Suprapubic skin (tissue), 4 donors: Measurements from ENCODE around the gene C2CD3.

Experiments
- CTCF ChIP-seq, 2 donors: fragments of 200-600 bp in 1 of 2; fragments of 450-650 bp in 1 of 2; sonication (generic) in 1 of 2; IDR thresholded peaks; one replicate each; pipeline ENCODE4 v1.5.1; 2016 to 2019; ENCODE audit warnings: antibody characterized with exemption in 2 of 2, mild to moderate bottlenecking in 1 of 2, moderate library complexity in 1 of 2
- EP300 ChIP-seq: sonication (generic); formaldehyde crosslinking; IDR thresholded peaks from one replicate; pipeline ENCODE4 v1.6.1; 2017; ENCODE audit warnings: antibody characterized with exemption
- POLR2A ChIP-seq, 2 donors: fragments of 450-650 bp; IDR thresholded peaks; one replicate each; pipeline ENCODE4 v1.6.1; 2017; ENCODE audit warnings: antibody characterized with exemption in 2 of 2, mild to moderate bottlenecking in 2 of 2, moderate library complexity in 2 of 2
- POLR2AphosphoS5 ChIP-seq, 3 donors: sonication (generic); formaldehyde crosslinking; IDR thresholded peaks; one replicate each; pipeline ENCODE4 v1.6.1; 2017; ENCODE audit warnings: antibody characterized with exemption in 3 of 3

GRCh38 chr11:74147199-74147929, 23.4 kb downstream of the C2CD3 start:
- TF ChIP-seq CTCF (IDR thresholded peaks at IDR 0.05) = no peak
- TF ChIP-seq POLR2AphosphoS5 (IDR thresholded peaks at IDR 0.05) = no peak
- no peak for TF ChIP-seq EP300
- no peak for TF ChIP-seq POLR2A (IDR thresholded peaks at IDR 0.05)
